Measurements from ENCODE around the gene FAM53B. TPM values are rescaled to one million over a fixed set of nuclear protein-coding genes. Genes with fewer than 3 reads are reported as not detected.

The FAM53B gene
- total and polyA plus RNA-seq, 2 experiments from 2014 or later, result 2.1 to 10.1 TPM

- no peak overlapping the region for H3K9ac ChIP-seq
These were observed 4.9 kb downstream of the FAM53B start for GRCh38 chr10:124739119-124739921.

DNA sequence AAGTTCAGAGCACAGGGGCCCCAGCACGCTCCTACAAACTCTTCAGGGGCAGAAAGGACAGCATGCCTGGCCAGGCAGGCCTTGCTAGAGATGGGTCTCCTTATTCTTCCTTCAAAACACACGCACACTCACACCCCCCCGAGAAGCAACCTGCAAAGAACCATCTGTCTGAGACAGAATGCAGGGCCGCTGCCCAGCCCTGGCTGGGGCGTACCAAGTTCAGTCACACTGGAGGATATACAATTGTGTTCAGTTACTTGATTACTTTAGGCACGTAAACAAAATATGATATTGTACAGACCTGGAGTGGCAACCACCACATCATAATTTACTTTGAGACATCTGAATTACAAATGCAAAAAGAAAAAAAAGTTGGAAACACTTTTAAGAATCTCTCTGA is 5.7 kb downstream of the FAM53B start:
- TF ChIP-seq EZH2phosphoT487 (IDR thresholded peaks at IDR 0.05; ENCODE audit: insufficient read depth, low read depth) (no peak), EZH2 (IDR thresholded peaks at IDR 0.05; ENCODE audit: insufficient read depth, poor library complexity, severe bottlenecking) (no peak)
- peaks cover 63% of the 10 kb centered on the region for H3K79me2 ChIP-seq (ENCODE audit: insufficient read depth)
- no peaks in the 10 kb centered on the region for H3K9me3 ChIP-seq (ENCODE audit: low read depth)
- no peak overlapping the region for H3K4me3 ChIP-seq
- H3K27ac ChIP-seq, result no peak overlapping the region
- DNase-seq, result no peak
- H2AFZ ChIP-seq, result no peak overlapping the region
- H3K27me3 ChIP-seq (replicated peaks; ENCODE audit: insufficient read depth), result no peaks in the 10 kb centered on the region
- 88 to 89% methylated on average over 6 of the region's 6 CpGs for WGBS, 2 experiments (ENCODE audit: low coverage in 1 of 2, low lambda C conversion rate in 2 of 2, missing lambda C conversion rate in 2 of 2)
- H3K4me1 ChIP-seq (ENCODE audit: insufficient read depth), result peaks cover 33% of the 10 kb centered on the region
- peaks cover 30% of the 10 kb centered on the region for H3F3A ChIP-seq (ENCODE audit: insufficient read depth)
- H3K36me3 ChIP-seq (ENCODE audit: low read depth), result no peaks in the 10 kb centered on the region
- no peaks in the 10 kb centered on the region for H3K9me2 ChIP-seq (ENCODE audit: insufficient read depth)
- in situ Hi-C loops (cut with MboI), result loop anchor here (10.0 kb wide), 1 partner anchor 184 kb away; no protein-coding TSS in a partner anchor
- H3K4me2 ChIP-seq (ENCODE audit: unreplicated experiment), result no peak overlapping the region
- no peak overlapping the region for H3K9ac ChIP-seq
- no peaks in the 10 kb centered on the region for H4K20me1 ChIP-seq (ENCODE audit: insufficient read depth)

More at GRCh38 chr10:124739119-124739921, 4.9 kb downstream of the FAM53B start:
- Histone ChIP-seq H3K79me2 (ENCODE audit: insufficient read depth) (peaks cover 58% of the 10 kb centered on the region), H3K4me3 (no peak overlapping the region), H2AFZ (no peak overlapping the region), H4K20me1 (ENCODE audit: insufficient read depth) (no peaks in the 10 kb centered on the region), H3K27me3 (replicated peaks; ENCODE audit: insufficient read depth) (no peaks in the 10 kb centered on the region), H3K27ac (no peak overlapping the region), H3K4me2 (ENCODE audit: unreplicated experiment) (no peak overlapping the region), H3K36me3 (ENCODE audit: low read depth) (no peaks in the 10 kb centered on the region), H3K9me3 (ENCODE audit: low read depth) (no peaks in the 10 kb centered on the region), H3K9me2 (ENCODE audit: insufficient read depth) (no peaks in the 10 kb centered on the region), H3K4me1 (ENCODE audit: insufficient read depth) (peaks cover 33% of the 10 kb centered on the region), H3F3A (ENCODE audit: insufficient read depth) (peaks cover 30% of the 10 kb centered on the region)
- in situ Hi-C loops (cut with MboI), result loop anchor here (10.0 kb wide), 1 partner anchor 185 kb away; no protein-coding TSS in a partner anchor
- TF ChIP-seq EZH2phosphoT487 (IDR thresholded peaks at IDR 0.05; ENCODE audit: insufficient read depth, low read depth), result no peak
- TF ChIP-seq EZH2 (IDR thresholded peaks at IDR 0.05; ENCODE audit: insufficient read depth, poor library complexity, severe bottlenecking), result no peak
- DNase-seq, result no peak
- WGBS, 2 experiments (ENCODE audit: low coverage in 1 of 2, low lambda C conversion rate in 2 of 2, missing lambda C conversion rate in 2 of 2), result 75 to 77% methylated on average over 13 of the region's 13 CpGs

- no peak overlapping the region for H2AFZ ChIP-seq
- in situ Hi-C loops (cut with MboI), result loop anchor here (10.0 kb wide), 1 partner anchor 183 kb away; no protein-coding TSS in a partner anchor
- no peak for DNase-seq
These were observed 6.5 kb downstream of the FAM53B start for GRCh38 chr10:124737708-124738107.

DNA sequence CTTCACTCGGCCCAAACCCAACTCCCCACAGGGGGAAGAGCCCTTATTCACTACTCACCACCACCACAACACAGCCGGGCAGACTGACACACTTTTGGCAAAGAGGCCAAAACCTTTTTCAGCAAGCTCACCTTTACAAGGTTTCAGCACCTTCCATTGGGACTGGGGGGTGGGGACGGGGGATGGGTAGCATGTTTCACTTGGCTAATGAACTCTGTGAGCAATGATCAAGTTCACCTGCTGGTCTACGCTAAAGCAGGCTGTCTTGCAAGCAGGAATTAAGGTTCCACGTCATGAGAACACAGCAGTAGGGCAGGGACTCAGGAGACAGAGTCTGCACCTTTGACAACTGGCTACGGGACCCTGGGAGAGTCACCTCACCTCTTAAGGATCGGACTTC is 7.0 kb downstream of the FAM53B start:
- no peak for DNase-seq
- 79 to 87% methylated on average over 7 of the region's 7 CpGs for WGBS, 2 experiments (ENCODE audit: low coverage in 1 of 2, low lambda C conversion rate in 2 of 2, missing lambda C conversion rate in 2 of 2)
- Histone ChIP-seq H3K79me2 (ENCODE audit: insufficient read depth) (peaks cover 61% of the 10 kb centered on the region), H3K36me3 (ENCODE audit: low read depth) (no peaks in the 10 kb centered on the region), H3K9me2 (ENCODE audit: insufficient read depth) (no peaks in the 10 kb centered on the region), H3K4me1 (ENCODE audit: insufficient read depth) (peaks cover 29% of the 10 kb centered on the region), H4K20me1 (ENCODE audit: insufficient read depth) (no peaks in the 10 kb centered on the region), H3K4me3 (no peak overlapping the region), H2AFZ (no peak overlapping the region), H3K27me3 (replicated peaks; ENCODE audit: insufficient read depth) (no peaks in the 10 kb centered on the region), H3F3A (ENCODE audit: insufficient read depth) (peaks cover 25% of the 10 kb centered on the region), H3K4me2 (ENCODE audit: unreplicated experiment) (no peak overlapping the region), H3K9ac (no peak overlapping the region), H3K9me3 (ENCODE audit: low read depth) (no peaks in the 10 kb centered on the region), H3K27ac (no peak overlapping the region)
- in situ Hi-C loops (cut with MboI), result loop anchor here (10.0 kb wide), 1 partner anchor 182 kb away; no protein-coding TSS in a partner anchor
- TF ChIP-seq EZH2phosphoT487 (IDR thresholded peaks at IDR 0.05; ENCODE audit: insufficient read depth, low read depth), result no peak
- TF ChIP-seq EZH2 (IDR thresholded peaks at IDR 0.05; ENCODE audit: insufficient read depth, poor library complexity, severe bottlenecking), result no peak

More at GRCh38 chr10:124737708-124738107, 6.5 kb downstream of the FAM53B start:
- Histone ChIP-seq H3K9ac (no peak overlapping the region), H3K9me3 (ENCODE audit: low read depth) (no peaks in the 10 kb centered on the region), H3K4me2 (ENCODE audit: unreplicated experiment) (no peak overlapping the region), H3K27me3 (replicated peaks; ENCODE audit: insufficient read depth) (no peaks in the 10 kb centered on the region), H3K4me3 (no peak overlapping the region), H3F3A (ENCODE audit: insufficient read depth) (peaks cover 30% of the 10 kb centered on the region), H3K36me3 (ENCODE audit: low read depth) (no peaks in the 10 kb centered on the region), H3K79me2 (ENCODE audit: insufficient read depth) (peaks cover 63% of the 10 kb centered on the region), H3K9me2 (ENCODE audit: insufficient read depth) (no peaks in the 10 kb centered on the region), H3K27ac (no peak overlapping the region), H3K4me1 (ENCODE audit: insufficient read depth) (peaks cover 33% of the 10 kb centered on the region), H4K20me1 (ENCODE audit: insufficient read depth) (no peaks in the 10 kb centered on the region)
- 74 to 75% methylated on average over 2 of the region's 2 CpGs for WGBS, 2 experiments (ENCODE audit: low coverage in 1 of 2, low lambda C conversion rate in 2 of 2, missing lambda C conversion rate in 2 of 2)
- no peak for TF ChIP-seq EZH2 (IDR thresholded peaks at IDR 0.05; ENCODE audit: insufficient read depth, poor library complexity, severe bottlenecking)
- TF ChIP-seq EZH2phosphoT487 (IDR thresholded peaks at IDR 0.05; ENCODE audit: insufficient read depth, low read depth), result no peak
